ENCODE results near the gene SNX1.

The SNX1 gene

GRCh38 chr15:64146885-64147681 is 51.3 kb downstream of the SNX1 start:
- DNase-seq (ENCODE audit: low read depth): no peak

- no peak for DNase-seq (ENCODE audit: low read depth)
These were observed 52.4 kb downstream of the SNX1 start for GRCh38 chr15:64148168-64148567.

- no peak for DNase-seq (ENCODE audit: low read depth)
These were observed 52.8 kb downstream of the SNX1 start for GRCh38 chr15:64148581-64148980.

GRCh38 chr15:64149424-64149823 is 53.6 kb downstream of the SNX1 start:
- DNase-seq (ENCODE audit: low read depth): no peak

GRCh38 chr15:64149893-64150578 is 54.3 kb downstream of the SNX1 start:
- no peak for DNase-seq (ENCODE audit: low read depth)

GRCh38 chr15:64151727-64152506 is 56.1 kb downstream of the SNX1 start, which contains the start of gene SNX22:
Gene SNX22 (plus strand): TSS chr15:64151731. CDS start chr15:64151776, 45 bp downstream.
- DNase-seq (ENCODE audit: low read depth): no peak

GRCh38 chr15:64152507-64153387 is 57.0 kb downstream of the SNX1 start:
- no peak for DNase-seq (ENCODE audit: low read depth)

GRCh38 chr15:64153480-64154367 is 57.9 kb downstream of the SNX1 start:
- DNase-seq (ENCODE audit: low read depth): peak; percentile 40

- DNase-seq (ENCODE audit: low read depth): no peak
These were observed 60.2 kb downstream of the SNX1 start for GRCh38 chr15:64155802-64156651.

GRCh38 chr15:64156652-64157331 is 61.0 kb downstream of the SNX1 start:
- no peak for DNase-seq (ENCODE audit: low read depth)

- DNase-seq (ENCODE audit: low read depth): no peak
These were observed 61.9 kb downstream of the SNX1 start for GRCh38 chr15:64157599-64158125.

GRCh38 chr15:64158363-64159134 is 62.8 kb downstream of the SNX1 start:
- DNase-seq (ENCODE audit: low read depth): no peak

- no peak for DNase-seq (ENCODE audit: low read depth)
These were observed 66.1 kb downstream of the SNX1 start for GRCh38 chr15:64161688-64162477.

GRCh38 chr15:64162478-64162868 is 66.7 kb downstream of the SNX1 start:
- DNase-seq (ENCODE audit: low read depth): no peak

GRCh38 chr15:64162869-64163658 is 67.3 kb downstream of the SNX1 start, which contains the start of gene PPIB:
Gene PPIB (minus strand): TSS chr15:64163022. CDS start chr15:64162986, 36 bp downstream.
- peak; percentile 80 for DNase-seq (ENCODE audit: low read depth)
